Measurements from ENCODE around the gene NOXO1. TPM values are rescaled to one million over a fixed set of nuclear protein-coding genes. Genes with fewer than 3 reads are reported as not detected.

NOXO1 gene
- polyA plus RNA-seq, 1 of the 3 experiments (the other 2 are of a cell fraction), result 0.21 TPM

GRCh38 chr16:2003827-2004641 is 22.8 kb upstream of the NOXO1 start (continued):
- no peak for TF ChIP-seq RXRA (IDR thresholded peaks at IDR 0.05; ENCODE audit: borderline replicate concordance, low read depth)

- TF ChIP-seq FOSL2 (IDR thresholded peaks at IDR 0.05; ENCODE audit: borderline replicate concordance, low read depth) (no peak), TAF1 (IDR thresholded peaks at IDR 0.05; ENCODE audit: borderline replicate concordance, low read depth, low read length) (no peak), MAX (IDR thresholded peaks at IDR 0.05; ENCODE audit: low read depth) (no peak), TCF12 (IDR thresholded peaks at IDR 0.05) (no peak), POLR2AphosphoS5 (IDR thresholded peaks at IDR 0.05; ENCODE audit: low read depth, low read length) (no peak)
- 70% methylated on average over 4 of the region's 8 CpGs for WGBS (ENCODE audit: low lambda C conversion rate)
- ChIA-PET CTCF (interaction anchor here (0.7 to 4.1 kb wide), 22 partner anchors 9 to 248 kb away, joined by 3 to 108 read pairs (median 10); partner anchors contain the start of genes ECI1, GFER, NOXO1 and NTHL1), POLR2A (interaction anchor here (0.5 to 1.4 kb wide), 5 partner anchors 19 to 917 kb away, joined by 3 to 11 read pairs (median 3); partner anchors contain the start of genes RPS2 and TRAF7)
- Histone ChIP-seq H3K79me2 (ENCODE audit: insufficient read depth) (peaks cover 64% of the 10 kb centered on the region), H3K4me3 (ENCODE audit: low read depth in 2 of 2, low read length in 1 of 2) (no peak overlapping the region; a peak in 1 of 4 replicates), H3K27ac (ENCODE audit: low read depth in 2 of 2, low read length in 1 of 2) (no peak overlapping the region), H3K4me1 (ENCODE audit: control insufficient read depth in 1 of 2, insufficient read depth in 2 of 2, low read depth in 1 of 2, low read length in 1 of 2) (peaks cover 24 to 49% of the 10 kb centered on the region in 2 experiments; a peak in 3 of 4 replicates), H2AFZ (ENCODE audit: low read depth) (no peak overlapping the region), H3K4me2 (no peak overlapping the region), H3K9ac (no peak overlapping the region), H4K20me1 (ENCODE audit: insufficient read depth) (peaks cover 65% of the 10 kb centered on the region), H3K9me2 (no peaks in the 10 kb centered on the region), H3K9me3 (no peaks in the 10 kb centered on the region), H3K36me3 (replicated peaks in 1 of 2; ENCODE audit: control insufficient read depth in 1 of 2, insufficient read depth in 2 of 2, low read length in 1 of 2) (peaks cover 3 to 49% of the 10 kb centered on the region in 2 experiments), H3F3A (replicated peaks; ENCODE audit: insufficient read depth) (peaks cover 9% of the 10 kb centered on the region), H3K27me3 (ENCODE audit: insufficient read depth) (no peaks in the 10 kb centered on the region)
- DNase-seq, result no peak
Measured at GRCh38 chr16:2003231-2003826, 22.1 kb upstream of the NOXO1 start.

GRCh38 chr16:2002406-2003230 is 21.3 kb upstream of the NOXO1 start:
- no peak for DNase-seq
- H3K4me1 ChIP-seq (ENCODE audit: control insufficient read depth in 1 of 2, insufficient read depth in 2 of 2, low read depth in 1 of 2, low read length in 1 of 2), result peaks cover 17 to 42% of the 10 kb centered on the region in 2 experiments; a peak in 3 of 4 replicates
- H3K27me3 ChIP-seq (ENCODE audit: insufficient read depth), result no peaks in the 10 kb centered on the region
- H3F3A ChIP-seq (replicated peaks; ENCODE audit: insufficient read depth), result peaks cover 7% of the 10 kb centered on the region
- 97% methylated on average over 26 of the region's 47 CpGs for WGBS (ENCODE audit: low lambda C conversion rate)
- peaks cover 58% of the 10 kb centered on the region for H4K20me1 ChIP-seq (ENCODE audit: insufficient read depth)
- ChIA-PET POLR2A (interaction anchor here (0.5 to 1.4 kb wide), 3 partner anchors 38 to 916 kb away, joined by 3 to 4 read pairs (median 3); partner anchors contain the start of genes RPS2 and TRAF7), CTCF (interaction anchor here (0.7 to 4.1 kb wide), 18 partner anchors 10 to 249 kb away, joined by 3 to 108 read pairs (median 14); partner anchors contain the start of genes ECI1, GFER, NOXO1 and NTHL1)
- H3K9ac ChIP-seq, result no peak overlapping the region
- no peak overlapping the region for H3K27ac ChIP-seq (ENCODE audit: low read depth in 2 of 2, low read length in 1 of 2)
- peaks cover 57% of the 10 kb centered on the region for H3K79me2 ChIP-seq (ENCODE audit: insufficient read depth)
- H3K4me3 ChIP-seq (ENCODE audit: low read depth in 2 of 2, low read length in 1 of 2), result no peak overlapping the region
- no peaks in the 10 kb centered on the region for H3K9me3 ChIP-seq
- H3K4me2 ChIP-seq, result no peak overlapping the region
- H3K36me3 ChIP-seq (replicated peaks in 1 of 2; ENCODE audit: control insufficient read depth in 1 of 2, insufficient read depth in 2 of 2, low read length in 1 of 2), result peaks cover 3 to 56% of the 10 kb centered on the region in 2 experiments
- H3K9me2 ChIP-seq, result no peaks in the 10 kb centered on the region
- no peak overlapping the region for H2AFZ ChIP-seq (ENCODE audit: low read depth)
- TF ChIP-seq RFX5 (IDR thresholded peaks at IDR 0.05; ENCODE audit: low read length), result no peak
- no peak for TF ChIP-seq GABPA (IDR thresholded peaks at IDR 0.05; ENCODE audit: low read depth)
- TF ChIP-seq RXRA (IDR thresholded peaks at IDR 0.05; ENCODE audit: borderline replicate concordance, low read depth), result no peak
- TF ChIP-seq EZH2phosphoT487 (IDR thresholded peaks at IDR 0.05; ENCODE audit: borderline replicate concordance, low read depth), result no peak
- no peak for TF ChIP-seq GATA2 (CRISPR knock-in tag; IDR thresholded peaks at IDR 0.05)
- no peak for TF ChIP-seq FOXJ3 (CRISPR knock-in tag; IDR thresholded peaks at IDR 0.05)
- no peak for TF ChIP-seq RAD21 (IDR thresholded peaks at IDR 0.05; ENCODE audit: low read length)
- TF ChIP-seq MAX (IDR thresholded peaks at IDR 0.05; ENCODE audit: low read depth), result no peak
- TF ChIP-seq MEF2A (IDR thresholded peaks at IDR 0.05; ENCODE audit: borderline replicate concordance, low read depth), result no peak
- TF ChIP-seq NRF1 (IDR thresholded peaks at IDR 0.05; ENCODE audit: low read depth, low read length), result no peak
- no peak for TF ChIP-seq TEAD4 (IDR thresholded peaks at IDR 0.05; ENCODE audit: borderline replicate concordance, insufficient read depth)
- TF ChIP-seq CTCF (IDR thresholded peaks at IDR 0.05), result no peak
- TF ChIP-seq ELF1 (IDR thresholded peaks at IDR 0.05), result no peak
- no peak for TF ChIP-seq FOSL2 (IDR thresholded peaks at IDR 0.05; ENCODE audit: borderline replicate concordance, low read depth)
- TF ChIP-seq POLR2AphosphoS5 (IDR thresholded peaks at IDR 0.05; ENCODE audit: low read depth, low read length), result no peak
- TF ChIP-seq USF2 (IDR thresholded peaks at IDR 0.05; ENCODE audit: borderline replicate concordance, low read depth, low read length), result no peak
